CD4-positive, CD25-positive, alpha-beta regulatory T cell (primary cell): ENCODE data around the gene CXXC5. TPM values are rescaled to one million over a fixed set of nuclear protein-coding genes. Genes with fewer than 3 reads are reported as not detected.
"Not testable (repeated sequence)": the region's sequence is repeated elsewhere in the genome, so short reads cannot be mapped to it uniquely, and the experiment has no call there.

ENCODE experiments used
- ATAC-seq, 2 donors: fragments of 150-1000 bp; cut with Tn5 transposase; one replicate each; pipeline ENCODE4 v1.10.0; 2021; ENCODE audit warnings: low read depth in 2 of 2, moderate number of reproducible peaks in 2 of 2, moderate library complexity in 1 of 2
- DNase-seq, 3 donors: peaks; one replicate each; pipeline versions ENCODE4 v3.0.0 to v3.0.0-alpha.2; 2012 to 2022; ENCODE audit warnings: mixed read lengths in 1 of 3
- H3K27ac ChIP-seq: one replicate; pipeline ENCODE4 v1.7.0; 2013; ENCODE audit warnings: mild to moderate bottlenecking, low read length; ENCODE audit not compliant: insufficient read depth, poor library complexity, severe bottlenecking
- H3K27me3 ChIP-seq: one replicate; pipeline ENCODE4 v1.7.0; 2013; ENCODE audit warnings: low read length; ENCODE audit not compliant: control insufficient read depth, insufficient read depth
- H3K36me3 ChIP-seq: one replicate; pipeline ENCODE4 v1.7.0; 2013; ENCODE audit warnings: mild to moderate bottlenecking, low read length, moderate library complexity; ENCODE audit not compliant: control insufficient read depth, insufficient read depth
- H3K4me1 ChIP-seq: 2 replicates; pipeline ENCODE4 v1.7.0; 2013; ENCODE audit warnings: mild to moderate bottlenecking, low read length; ENCODE audit not compliant: insufficient read depth, control insufficient read depth, poor library complexity, severe bottlenecking
- H3K4me3 ChIP-seq: one replicate; pipeline ENCODE4 v1.7.0; 2013; ENCODE audit warnings: low read depth, mild to moderate bottlenecking, low read length, moderate library complexity
- H3K9me3 ChIP-seq, 2 experiments: 1 replicate in 1 of 2; 2 replicates in 1 of 2; pipeline ENCODE4 v1.7.0; 2013; ENCODE audit warnings: low read length in 2 of 2, mild to moderate bottlenecking in 1 of 2, moderate library complexity in 1 of 2; ENCODE audit not compliant: control insufficient read depth in 2 of 2
- H3K27ac Mint-ChIP-seq, 3 donors: one replicate each; pipeline ENCODE4 v1.8.0; 2020 to 2022; ENCODE audit warnings: mild to moderate bottlenecking in 3 of 3, mixed read lengths in 3 of 3, moderate library complexity in 2 of 3
- H3K27me3 Mint-ChIP-seq: one replicate; pipeline ENCODE4 v1.8.0; 2022; ENCODE audit warnings: mild to moderate bottlenecking, mixed read lengths
- H3K36me3 Mint-ChIP-seq: one replicate; pipeline ENCODE4 v1.8.0; 2020; ENCODE audit warnings: mixed read lengths
- H3K4me1 Mint-ChIP-seq, 4 donors: one replicate each; pipeline ENCODE4 v1.8.0; 2020 to 2022; ENCODE audit warnings: mixed read lengths in 4 of 4, mild to moderate bottlenecking in 1 of 4
- H3K4me3 Mint-ChIP-seq, 4 donors: one replicate each; pipeline ENCODE4 v1.8.0; 2020 to 2022; ENCODE audit warnings: mild to moderate bottlenecking in 4 of 4, mixed read lengths in 4 of 4, moderate library complexity in 3 of 4
- H3K9me3 Mint-ChIP-seq, 7 donors: one replicate each; pipeline ENCODE4 v1.8.0; 2020 to 2022; ENCODE audit warnings: mixed read lengths in 7 of 7, mild to moderate bottlenecking in 3 of 7, moderate library complexity in 2 of 7
- polyA plus RNA-seq, 4 donors: library from polyadenylated mRNA; unstranded; fragments of 300-500 nt; fragmentation: Illumina TruSeq; gene quantifications; one replicate each; pipeline ENCODE4 v1.2.3, GENCODE V29; 2021
- total RNA-seq: library from RNA; stranded (reverse); gene quantifications from one replicate; pipeline ENCODE4 v1.2.3, GENCODE V29; 2022

The CXXC5 gene
- total RNA-seq (4.6 TPM), polyA plus RNA-seq (10 to 100 TPM in 1 of 4 donors, 1 to 10 TPM in 3; 7.2 to 12.7 (median 8.4) TPM)

GRCh38 chr5:139648205-139649081, at the start of gene CXXC5:
CXXC5 (plus strand) TSS chr5:139648349; CDS start chr5:139680524, 32,175 bp downstream.
- Mint-ChIP-seq H3K9me3 (no peaks in the 10 kb centered on the region), H3K27ac (no peak within 1 kb of the TSS), H3K27me3 (peaks cover 56% of the 10 kb centered on the region), H3K4me1 (peaks cover 6 to 62% (median 27%) of the 10 kb centered on the region in 4 donors), H3K4me3 (peak within 1 kb of the TSS; percentile 80 to 91 (median 86)), H3K36me3 (no peaks in the 10 kb centered on the region)
- Histone ChIP-seq H3K4me3 (no peak within 1 kb of the TSS), H3K4me1 (peaks cover 45% of the 10 kb centered on the region), H3K9me3 (no peaks in the 10 kb centered on the region), H3K27ac (no peak within 1 kb of the TSS), H3K27me3 (peaks cover 10% of the 10 kb centered on the region), H3K36me3 (no peaks in the 10 kb centered on the region)
- DNase-seq: peak in 2 of 3 donors; percentile 42 to 63
- peak; percentile 36 to 38 for ATAC-seq

- peak overlapping the region in 1 of 3 donors; percentile 16 for H3K27ac Mint-ChIP-seq
- H3K36me3 Mint-ChIP-seq, H3K27ac ChIP-seq: not testable (repeated sequence)
Measured at GRCh38 chr5:139598601-139598965, 49.6 kb upstream of the CXXC5 start.

GRCh38 chr5:139600336-139600949, 47.7 kb upstream of the CXXC5 start:
- ATAC-seq (no peak), DNase-seq (no peak)
- Histone ChIP-seq H3K4me3 (no peak overlapping the region), H3K9me3 (no peaks in the 10 kb centered on the region), H3K27ac (no peak overlapping the region), H3K36me3 (peaks cover 48% of the 10 kb centered on the region), H3K27me3 (no peaks in the 10 kb centered on the region), H3K4me1 (peaks cover 5% of the 10 kb centered on the region)
- Mint-ChIP-seq H3K4me1 (peaks cover 12 to 32% (median 24%) of the 10 kb centered on the region in 4 donors), H3K27ac (no peak overlapping the region), H3K27me3 (no peaks in the 10 kb centered on the region), H3K36me3 (peaks cover 15% of the 10 kb centered on the region), H3K4me3 (peak overlapping the region in 1 of 4 donors; percentile 51), H3K9me3 (peaks cover 0 to 2% (median 0%) of the 10 kb centered on the region in 7 donors)

More at GRCh38 chr5:139598601-139598965, 49.6 kb upstream of the CXXC5 start:
- not testable (repeated sequence) for H3K27me3 ChIP-seq, H3K27me3 Mint-ChIP-seq, H3K4me3 Mint-ChIP-seq, H3K4me3 ChIP-seq, H3K9me3 Mint-ChIP-seq, ATAC-seq, H3K9me3 ChIP-seq, DNase-seq
- H3K4me1 ChIP-seq: peaks cover 11% of the 10 kb centered on the region
- H3K4me1 Mint-ChIP-seq: peaks cover 16 to 46% (median 33%) of the 10 kb centered on the region in 4 donors
- peaks cover 33% of the 10 kb centered on the region for H3K36me3 ChIP-seq

- peak overlapping the region in 1 of 4 donors; percentile 65 for H3K4me3 Mint-ChIP-seq
- Histone ChIP-seq H3K4me1 (peaks cover 5% of the 10 kb centered on the region), H3K9me3 (no peaks in the 10 kb centered on the region), H3K4me3 (no peak overlapping the region), H3K27me3 (no peaks in the 10 kb centered on the region), H3K27ac (no peak overlapping the region), H3K36me3 (peaks cover 48% of the 10 kb centered on the region)
- peak overlapping the region in 1 of 3 donors; percentile 69 for H3K27ac Mint-ChIP-seq
- DNase-seq (no peak), ATAC-seq (no peak)
- H3K27me3 Mint-ChIP-seq: no peaks in the 10 kb centered on the region
- peaks cover 20% of the 10 kb centered on the region for H3K36me3 Mint-ChIP-seq
- H3K4me1 Mint-ChIP-seq: peaks cover 15 to 37% (median 28%) of the 10 kb centered on the region in 4 donors
- H3K9me3 Mint-ChIP-seq: peaks cover 0 to 2% (median 0%) of the 10 kb centered on the region in 7 donors
Measured at GRCh38 chr5:139601429-139601828, 46.7 kb upstream of the CXXC5 start.

- H3K27me3 Mint-ChIP-seq, H3K4me3 ChIP-seq, H3K27me3 ChIP-seq, H3K4me3 Mint-ChIP-seq, DNase-seq, H3K27ac ChIP-seq, H3K27ac Mint-ChIP-seq, H3K9me3 ChIP-seq, H3K4me1 ChIP-seq, ATAC-seq, H3K9me3 Mint-ChIP-seq: not testable (repeated sequence)
- Mint-ChIP-seq H3K36me3 (peaks cover 20% of the 10 kb centered on the region), H3K4me1 (peaks cover 15 to 38% (median 28%) of the 10 kb centered on the region in 4 donors)
- peaks cover 48% of the 10 kb centered on the region for H3K36me3 ChIP-seq
Measured at GRCh38 chr5:139601948-139602347, 46.2 kb upstream of the CXXC5 start.

- ATAC-seq: no peak
- peaks cover 18% of the 10 kb centered on the region for H3K36me3 Mint-ChIP-seq
- peaks cover 45% of the 10 kb centered on the region for H3K36me3 ChIP-seq
Measured at GRCh38 chr5:139605887-139606286, 42.3 kb upstream of the CXXC5 start.

GRCh38 chr5:139611703-139612584, 36.2 kb upstream of the CXXC5 start:
- no peaks in the 10 kb centered on the region for H3K9me3 ChIP-seq
- H3K4me1 Mint-ChIP-seq: peaks cover 28 to 59% (median 41%) of the 10 kb centered on the region in 4 donors

More at GRCh38 chr5:139605887-139606286, 42.3 kb upstream of the CXXC5 start:
- Mint-ChIP-seq H3K27ac (peak overlapping the region in 2 of 3 donors; percentile 3 to 94), H3K9me3 (no peaks in the 10 kb centered on the region), H3K27me3 (no peaks in the 10 kb centered on the region), H3K4me1 (peaks cover 11 to 41% (median 28%) of the 10 kb centered on the region in 4 donors), H3K4me3 (no peak overlapping the region)
- Histone ChIP-seq H3K4me3 (no peak overlapping the region), H3K4me1 (peaks cover 5% of the 10 kb centered on the region), H3K27ac (no peak overlapping the region), H3K27me3 (no peaks in the 10 kb centered on the region), H3K9me3 (no peaks in the 10 kb centered on the region)
- DNase-seq: no peak

More at GRCh38 chr5:139611703-139612584, 36.2 kb upstream of the CXXC5 start:
- Mint-ChIP-seq H3K9me3 (no peaks in the 10 kb centered on the region), H3K27ac (peak overlapping the region; percentile 83 to 89 (median 84)), H3K36me3 (peaks cover 28% of the 10 kb centered on the region), H3K27me3 (no peaks in the 10 kb centered on the region), H3K4me3 (peak overlapping the region; percentile 25 to 51 (median 46))
- H3K36me3 ChIP-seq: peaks cover 31% of the 10 kb centered on the region
- H3K27me3 ChIP-seq: no peaks in the 10 kb centered on the region
- H3K4me3 ChIP-seq: peak overlapping the region; percentile 29
- peak in 1 of 3 donors; percentile 23 for DNase-seq
- ATAC-seq: peak; percentile 56 to 68
- peaks cover 18% of the 10 kb centered on the region for H3K4me1 ChIP-seq
- H3K27ac ChIP-seq: peak overlapping the region; percentile 53
